OCI-LY1 (cell line): ENCODE results near the gene CPPED1.
"Not testable (repeated sequence)": the region's sequence is repeated elsewhere in the genome, so short reads cannot be mapped to it uniquely, and the experiment has no call there.

ENCODE experiments used
- H2AFZ ChIP-seq: fragments of 200-600 bp; sonication (generic), shearing (Covaris generic); 2 replicates; pipeline ENCODE4 v1.6.0; 2014; ENCODE audit warnings: antibody characterized with exemption, mild to moderate bottlenecking, low read length
- H3F3A ChIP-seq: fragments of 200-600 bp; sonication (generic), shearing (Covaris generic); 2 replicates; pipeline ENCODE4 v1.6.0; 2014; ENCODE audit warnings: mild to moderate bottlenecking, antibody characterized with exemption, low read length, moderate library complexity; ENCODE audit not compliant: insufficient read depth
- H3K27ac ChIP-seq: fragments of 200-600 bp; sonication (generic); 2 replicates; pipeline ENCODE4 v1.5.1; 2014; ENCODE audit warnings: low read length, mixed run types, mild to moderate bottlenecking, low read depth; ENCODE audit not compliant: poor library complexity, severe bottlenecking
- H3K27me3 ChIP-seq: fragments of 200-600 bp; sonication (generic); 2 replicates; pipeline ENCODE4 v1.6.0; 2014; ENCODE audit warnings: antibody characterized with exemption, mild to moderate bottlenecking, low read length, moderate library complexity; ENCODE audit not compliant: insufficient read depth
- H3K36me3 ChIP-seq: fragments of 200-600 bp; sonication (generic); 2 replicates; pipeline ENCODE4 v1.6.1; 2014; ENCODE audit warnings: mild to moderate bottlenecking, antibody characterized with exemption, low read length, moderate library complexity, mixed read lengths; ENCODE audit not compliant: insufficient read depth
- H3K4me1 ChIP-seq: fragments of 200-600 bp; sonication (generic); 2 replicates; pipeline ENCODE4 v1.5.1; 2014; ENCODE audit warnings: mild to moderate bottlenecking, low read length, moderate library complexity; ENCODE audit not compliant: insufficient read depth, severe bottlenecking
- H3K4me2 ChIP-seq: fragments of 200-600 bp; sonication (generic), shearing (Covaris generic); 2 replicates; pipeline ENCODE4 v1.6.1; 2014; ENCODE audit warnings: low read length
- H3K4me3 ChIP-seq: fragments of 200-600 bp; sonication (generic); 2 replicates; pipeline ENCODE4 v1.5.1; 2014; ENCODE audit warnings: low read length, low read depth, mild to moderate bottlenecking, mixed read lengths; ENCODE audit not compliant: poor library complexity, severe bottlenecking
- H3K79me2 ChIP-seq: fragments of 200-600 bp; shearing (Covaris generic); 2 replicates; pipeline ENCODE4 v1.6.1; 2016; ENCODE audit warnings: mixed run types, low read length, mixed read lengths; ENCODE audit not compliant: insufficient read depth
- H3K9ac ChIP-seq: fragments of 200-600 bp; sonication (generic), shearing (Covaris generic); 2 replicates; pipeline ENCODE4 v1.6.1; 2014; ENCODE audit warnings: mild to moderate bottlenecking, low read length, mixed read lengths
- H3K9me2 ChIP-seq: fragments of 200-600 bp; sonication (generic), shearing (Covaris generic); 2 replicates; pipeline ENCODE4 v1.6.1; 2014; ENCODE audit warnings: low read depth, mild to moderate bottlenecking, low read length, mixed read lengths
- H3K9me3 ChIP-seq: fragments of 200-600 bp; shearing (Covaris generic); 2 replicates; pipeline ENCODE4 v1.6.1; 2014; ENCODE audit warnings: low read length, mixed read lengths
- H4K20me1 ChIP-seq: fragments of 200-600 bp; sonication (generic), shearing (Covaris generic); 2 replicates; pipeline ENCODE4 v1.6.0; 2016; ENCODE audit warnings: mild to moderate bottlenecking, low read length; ENCODE audit not compliant: insufficient read depth
- EZH2 ChIP-seq: fragments of 200-600 bp; sonication (generic), shearing (Covaris generic); IDR thresholded peaks from 2 replicates; pipeline ENCODE4 v1.8.0; 2017; ENCODE audit warnings: borderline replicate concordance, mixed run types, mild to moderate bottlenecking, antibody characterized with exemption, low read length, moderate library complexity, mixed read lengths
- TF ChIP-seq, protein P1 (sequence below): fragments of 200-600 bp; sonication (generic), shearing (Covaris generic); IDR thresholded peaks from 2 replicates; pipeline ENCODE4 v1.5.1; 2017; ENCODE audit warnings: mild to moderate bottlenecking, antibody characterized with exemption, low read length, moderate library complexity, mixed read lengths

CPPED1 gene

DNA sequence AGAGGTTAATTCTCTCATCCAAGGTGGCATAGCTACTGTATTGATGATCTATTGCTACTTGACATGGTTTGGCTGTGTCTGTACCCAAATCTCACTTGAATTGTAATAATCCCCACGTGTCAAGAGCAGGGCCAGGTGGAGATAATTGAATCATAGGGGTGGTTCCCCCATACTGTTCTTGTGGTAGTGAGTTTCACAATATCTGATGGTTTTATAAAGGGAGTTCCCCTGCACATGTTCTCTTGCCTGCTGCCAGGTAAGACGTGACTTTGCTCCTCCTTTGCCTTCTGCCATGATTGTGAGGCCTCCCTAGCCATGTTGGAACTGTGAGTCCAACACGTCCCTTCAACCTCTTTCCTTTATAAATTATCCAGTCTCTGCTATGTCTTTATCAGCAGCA is 22.9 kb upstream of the CPPED1 start:
- no peak for TF ChIP-seq EZH2
- TF ChIP-seq, protein P1, sequence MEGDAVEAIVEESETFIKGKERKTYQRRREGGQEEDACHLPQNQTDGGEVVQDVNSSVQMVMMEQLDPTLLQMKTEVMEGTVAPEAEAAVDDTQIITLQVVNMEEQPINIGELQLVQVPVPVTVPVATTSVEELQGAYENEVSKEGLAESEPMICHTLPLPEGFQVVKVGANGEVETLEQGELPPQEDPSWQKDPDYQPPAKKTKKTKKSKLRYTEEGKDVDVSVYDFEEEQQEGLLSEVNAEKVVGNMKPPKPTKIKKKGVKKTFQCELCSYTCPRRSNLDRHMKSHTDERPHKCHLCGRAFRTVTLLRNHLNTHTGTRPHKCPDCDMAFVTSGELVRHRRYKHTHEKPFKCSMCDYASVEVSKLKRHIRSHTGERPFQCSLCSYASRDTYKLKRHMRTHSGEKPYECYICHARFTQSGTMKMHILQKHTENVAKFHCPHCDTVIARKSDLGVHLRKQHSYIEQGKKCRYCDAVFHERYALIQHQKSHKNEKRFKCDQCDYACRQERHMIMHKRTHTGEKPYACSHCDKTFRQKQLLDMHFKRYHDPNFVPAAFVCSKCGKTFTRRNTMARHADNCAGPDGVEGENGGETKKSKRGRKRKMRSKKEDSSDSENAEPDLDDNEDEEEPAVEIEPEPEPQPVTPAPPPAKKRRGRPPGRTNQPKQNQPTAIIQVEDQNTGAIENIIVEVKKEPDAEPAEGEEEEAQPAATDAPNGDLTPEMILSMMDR = no peak
- H3K79me2 ChIP-seq = no peaks in the 10 kb centered on the region
- no peaks in the 10 kb centered on the region for H3F3A ChIP-seq

DNA sequence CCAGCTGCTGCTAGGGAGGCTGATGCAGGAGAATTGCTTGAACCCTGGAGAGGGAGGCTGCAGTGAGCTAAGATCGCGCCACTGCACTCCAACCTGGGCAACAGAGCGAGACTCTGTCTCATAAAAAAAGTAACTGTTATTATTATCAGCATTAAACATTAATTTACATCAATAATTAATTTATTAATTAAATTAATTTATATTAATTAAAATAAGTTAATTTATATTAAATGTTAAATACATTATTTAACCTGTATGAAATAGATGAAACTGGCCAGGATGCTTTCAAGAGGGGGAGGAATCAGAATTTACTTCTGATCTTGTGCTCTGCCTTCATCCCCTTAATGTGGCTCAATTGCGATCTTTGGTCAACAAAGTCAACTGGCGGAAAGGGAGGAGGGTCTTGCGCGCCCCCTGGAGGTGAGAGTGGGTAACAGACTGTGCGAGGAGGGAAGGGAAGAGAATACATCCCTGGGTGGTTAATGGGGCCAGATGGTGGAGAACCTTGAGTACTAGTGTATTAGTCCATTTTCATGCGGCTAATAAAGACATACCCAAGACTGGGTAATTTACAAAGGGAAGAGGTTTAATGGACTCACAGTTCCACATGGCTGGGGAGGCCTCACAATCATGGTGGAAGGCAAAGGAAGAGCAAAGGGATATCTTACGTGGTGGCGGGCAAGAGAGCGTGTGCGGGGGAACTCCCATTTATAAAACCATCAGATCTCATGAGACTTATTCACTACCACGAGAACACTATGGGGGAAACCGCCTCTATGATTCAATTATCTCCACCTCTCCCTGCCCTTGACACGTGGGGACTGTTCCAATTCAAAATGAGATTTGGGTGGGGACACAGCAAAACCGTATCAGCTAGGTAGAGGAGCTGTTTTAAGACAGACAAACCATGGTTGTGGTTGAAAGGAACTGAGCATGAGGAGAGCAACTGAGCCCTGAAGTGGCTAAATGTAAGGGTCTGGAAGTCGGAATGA is 15.7 kb upstream of the CPPED1 start:
- TF ChIP-seq, protein P1 = peak; percentile 85
- no peak for TF ChIP-seq EZH2
- Histone ChIP-seq H3K4me3 (no peak overlapping the region), H3K79me2 (no peaks in the 10 kb centered on the region), H3K36me3 (no peaks in the 10 kb centered on the region), H3K27ac (no peak overlapping the region), H3K4me2 (no peak overlapping the region), H3K9me3 (no peaks in the 10 kb centered on the region), H3F3A (no peaks in the 10 kb centered on the region), H3K9me2 (no peaks in the 10 kb centered on the region), H2AFZ (no peak overlapping the region), H3K27me3 (peaks cover 7% of the 10 kb centered on the region; the same call in 1 of the 2 replicates), H3K9ac (no peak overlapping the region), H4K20me1 (no peaks in the 10 kb centered on the region), H3K4me1 (peaks cover 5% of the 10 kb centered on the region)

More for the DNA sequence above, 22.9 kb upstream of the CPPED1 start:
- Histone ChIP-seq H3K36me3 (no peaks in the 10 kb centered on the region), H3K4me3 (no peak overlapping the region), H4K20me1 (no peaks in the 10 kb centered on the region), H3K9me3 (no peaks in the 10 kb centered on the region), H3K27ac (no peak overlapping the region), H3K9me2 (no peaks in the 10 kb centered on the region), H3K9ac (no peak overlapping the region), H3K4me1 (no peaks in the 10 kb centered on the region), H2AFZ (no peak overlapping the region), H3K4me2 (no peak overlapping the region), H3K27me3 (peaks cover 7% of the 10 kb centered on the region; the same call in 1 of the 2 replicates)

DNA sequence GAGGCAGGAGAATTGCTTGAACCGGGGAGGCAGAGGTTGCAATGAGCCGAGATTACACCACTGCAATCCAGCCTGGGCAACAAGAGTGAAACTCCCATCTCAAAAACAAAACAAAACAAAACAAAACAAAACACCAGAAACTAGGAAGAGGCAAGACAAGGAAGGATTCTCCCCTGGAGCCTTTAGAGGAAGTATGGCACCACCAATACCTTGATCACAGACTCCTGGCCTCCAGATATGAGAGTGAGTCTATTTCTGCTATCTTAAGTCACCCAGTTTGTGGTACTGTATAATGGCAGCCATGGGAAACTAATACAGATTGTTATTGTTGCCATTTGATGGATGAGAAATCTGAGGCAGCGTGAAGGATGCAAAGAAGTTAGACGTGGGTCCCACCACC is 14.6 kb upstream of the CPPED1 start:
- H3K4me3 ChIP-seq = no peak overlapping the region
- no peak overlapping the region for H3K27ac ChIP-seq
- TF ChIP-seq EZH2 = no peak
- TF ChIP-seq, protein P1 = no peak
- no peak overlapping the region for H3K9ac ChIP-seq
- H3K4me1 ChIP-seq = peaks cover 5% of the 10 kb centered on the region
- H3K27me3 ChIP-seq = peaks cover 7% of the 10 kb centered on the region; the same call in 1 of the 2 replicates
- no peaks in the 10 kb centered on the region for H3F3A ChIP-seq
- no peaks in the 10 kb centered on the region for H3K36me3 ChIP-seq
- no peaks in the 10 kb centered on the region for H3K9me2 ChIP-seq
- H2AFZ ChIP-seq = no peak overlapping the region
- no peaks in the 10 kb centered on the region for H4K20me1 ChIP-seq
- no peak overlapping the region for H3K4me2 ChIP-seq
- no peaks in the 10 kb centered on the region for H3K79me2 ChIP-seq
- no peaks in the 10 kb centered on the region for H3K9me3 ChIP-seq

DNA sequence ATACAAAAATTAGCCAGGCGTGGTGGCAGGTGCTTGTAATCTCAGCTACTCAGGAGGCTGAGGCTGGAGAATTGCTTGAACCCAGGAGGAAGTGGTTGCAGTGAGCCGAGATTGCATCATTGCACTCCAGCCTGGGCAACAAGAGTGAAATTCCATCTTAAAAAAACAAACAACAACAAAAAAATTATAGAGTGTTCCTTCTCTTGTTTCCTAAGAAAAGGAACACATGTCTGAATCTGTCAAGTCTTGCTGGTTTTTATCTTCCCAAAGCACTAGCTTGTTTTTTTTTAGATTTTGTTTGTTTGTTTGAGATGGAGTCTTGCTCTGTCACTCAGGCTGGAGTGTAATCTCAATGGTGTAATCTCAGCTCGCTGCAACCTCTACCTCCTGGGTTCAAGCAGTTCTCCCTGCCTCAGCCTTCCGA is 13.1 kb upstream of the CPPED1 start:
- not testable (repeated sequence) for H3K9ac ChIP-seq, H3K4me1 ChIP-seq, H2AFZ ChIP-seq

More for the DNA sequence above, 13.1 kb upstream of the CPPED1 start:
- not testable (repeated sequence) for H4K20me1 ChIP-seq, H3K27me3 ChIP-seq, H3K36me3 ChIP-seq, H3K79me2 ChIP-seq, H3K9me3 ChIP-seq, H3K27ac ChIP-seq, H3K9me2 ChIP-seq, H3K4me3 ChIP-seq, H3K4me2 ChIP-seq, H3F3A ChIP-seq
